GM21526 (cell line): ENCODE results near the gene SCARF2.
"Not testable (repeated sequence)": the region's sequence is repeated elsewhere in the genome, so short reads cannot be mapped to it uniquely, and the experiment has no call there.

Experiments used
- ATAC-seq: cut with Tn5 transposase; IDR thresholded peaks from one replicate; pipeline ENCODE4 v1.9.1; 2021; ENCODE audit warnings: moderate library complexity; ENCODE audit not compliant: unreplicated experiment, low FRiP score

SCARF2 gene

DNA sequence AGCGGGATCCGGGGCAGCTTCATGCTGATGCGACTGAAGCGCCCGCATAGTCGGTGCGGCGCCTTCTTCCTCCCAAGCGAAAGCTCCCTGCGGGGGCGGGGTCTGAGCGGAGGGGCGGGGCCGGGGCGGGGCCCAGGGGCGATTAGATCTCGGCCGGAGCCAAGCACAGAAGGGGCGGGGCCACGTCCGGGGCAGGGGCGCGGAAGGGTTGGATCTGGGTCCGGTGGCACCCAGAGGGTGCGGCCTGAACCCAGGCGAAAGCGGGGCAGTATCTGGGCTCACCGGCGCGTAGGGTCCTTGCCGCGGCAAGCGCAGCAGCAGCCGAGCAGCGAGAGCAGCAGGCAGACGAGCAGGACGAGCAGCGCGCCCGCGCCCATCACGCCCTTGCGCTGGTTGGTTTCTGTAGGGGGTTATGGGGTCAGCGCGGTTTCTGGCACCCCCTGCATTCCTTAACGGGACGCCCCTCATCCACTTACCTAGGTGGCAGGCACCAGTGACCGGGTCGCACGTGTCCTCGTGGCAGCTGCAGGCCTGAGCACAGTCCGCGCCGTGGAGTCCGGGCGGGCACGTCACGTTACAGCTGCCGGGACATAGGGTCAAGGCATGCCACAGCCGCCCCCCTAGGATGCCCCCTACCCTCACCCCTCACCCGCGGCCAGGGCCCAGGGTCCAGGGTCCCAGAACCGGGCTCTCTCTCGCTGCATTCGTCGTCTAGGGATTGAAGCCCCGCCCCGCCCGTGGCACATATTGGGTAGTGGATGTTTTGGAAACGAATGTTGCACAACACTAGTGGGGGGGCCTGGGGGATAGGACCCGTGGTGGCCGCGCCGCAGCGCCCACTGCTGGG lies 8.1 kb downstream of the SCARF2 start:
- no peak for ATAC-seq

GRCh38 chr22:20428496-20429253 lies 8.9 kb downstream of the SCARF2 start:
- no peak for ATAC-seq

- ATAC-seq: no peak
Measured at GRCh38 chr22:20427945-20428417, 9.6 kb downstream of the SCARF2 start.

DNA sequence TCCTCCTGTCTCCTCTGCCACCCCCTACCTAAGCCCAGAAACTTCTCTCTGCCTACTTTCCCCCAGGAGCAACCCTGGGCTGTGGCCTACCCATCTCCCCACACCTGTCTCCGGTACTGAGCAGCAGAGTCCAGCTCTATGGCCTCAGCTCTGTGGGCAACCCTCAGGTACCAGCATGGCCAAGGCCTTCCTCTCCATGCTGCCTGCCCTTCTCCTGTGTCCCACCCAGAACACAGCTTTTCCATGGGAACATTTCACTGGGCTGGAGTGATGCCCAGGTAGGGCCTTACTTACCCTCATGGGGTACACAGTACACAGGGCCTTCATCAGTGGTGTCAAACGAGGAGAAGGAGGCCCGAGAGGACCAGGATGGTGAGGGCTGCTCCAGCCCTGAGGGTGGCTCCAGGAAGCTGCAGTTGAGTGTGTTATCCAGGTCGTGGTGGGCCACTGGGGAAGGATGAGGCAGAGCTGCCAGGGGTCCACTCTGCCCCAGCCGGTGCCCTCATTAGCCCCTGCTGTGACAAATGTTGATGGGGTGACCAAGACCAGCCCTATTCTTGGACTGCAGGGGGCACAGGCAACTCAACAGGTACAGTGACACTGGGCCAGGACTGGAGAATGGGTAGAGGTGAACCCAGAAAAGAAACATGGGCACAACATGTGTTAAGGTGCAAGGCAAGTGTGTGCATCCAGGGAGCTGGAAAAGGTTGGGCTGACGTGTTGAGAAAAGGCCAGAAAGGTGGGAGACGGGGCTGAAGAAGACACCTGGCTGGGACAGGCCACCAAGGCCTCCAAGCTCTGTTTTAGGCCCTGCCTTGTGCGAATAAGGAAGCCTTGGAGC lies 10.3 kb downstream of the SCARF2 start:
- no peak for ATAC-seq

DNA sequence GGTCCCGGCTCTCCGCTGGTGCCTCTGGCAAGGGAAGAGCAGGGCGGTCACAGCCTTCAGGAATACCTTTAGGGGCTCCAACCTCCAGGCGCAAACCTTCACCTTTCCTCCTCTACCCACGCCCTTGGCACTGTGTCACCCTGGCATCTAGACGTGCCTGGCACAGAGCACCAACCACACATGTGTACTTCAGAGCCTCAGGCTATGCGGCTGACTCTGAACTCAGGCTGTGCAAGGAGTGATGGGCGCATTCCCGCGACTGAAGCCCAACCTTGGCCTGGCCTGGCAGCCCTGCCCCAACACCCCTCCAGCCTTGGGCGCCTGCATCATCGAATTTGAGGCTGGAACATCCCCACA lies 11.4 kb downstream of the SCARF2 start:
- ATAC-seq: no peak

DNA sequence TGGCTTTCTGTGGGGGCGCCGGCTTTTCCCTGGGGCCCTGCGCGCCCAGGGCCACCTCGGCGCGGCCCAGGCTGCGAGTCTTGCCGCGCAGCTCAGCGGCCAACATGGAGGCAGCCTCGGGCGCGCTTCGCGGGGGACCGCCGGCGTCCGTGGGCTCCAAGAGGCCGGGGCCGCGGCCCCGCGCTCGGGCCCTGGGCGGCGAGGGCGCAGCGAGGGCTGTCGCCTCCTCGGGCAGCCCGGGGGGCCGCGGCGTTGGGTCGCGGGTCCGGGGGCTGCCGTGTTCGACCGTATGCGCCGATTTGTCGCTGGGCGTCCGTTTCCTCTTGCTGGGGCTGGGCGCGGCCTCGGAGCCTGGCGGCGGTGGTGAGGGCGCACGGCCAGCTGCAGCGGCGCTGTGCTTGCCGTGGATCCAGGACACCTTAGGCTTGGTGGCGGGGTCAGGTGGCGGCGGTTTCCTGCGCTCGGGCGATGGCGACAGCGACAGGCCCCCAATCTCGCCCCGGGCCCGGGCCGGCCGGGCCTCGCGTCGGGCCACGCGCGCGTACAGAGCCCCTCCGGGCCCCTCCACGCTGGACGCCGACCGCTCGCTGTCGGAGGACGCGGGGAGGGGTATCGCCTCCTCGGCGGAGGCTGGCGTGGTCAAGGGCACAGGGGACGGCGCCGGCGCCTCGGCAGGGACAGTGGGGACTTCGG lies 11.9 kb downstream of the SCARF2 start:
- ATAC-seq: no peak

DNA sequence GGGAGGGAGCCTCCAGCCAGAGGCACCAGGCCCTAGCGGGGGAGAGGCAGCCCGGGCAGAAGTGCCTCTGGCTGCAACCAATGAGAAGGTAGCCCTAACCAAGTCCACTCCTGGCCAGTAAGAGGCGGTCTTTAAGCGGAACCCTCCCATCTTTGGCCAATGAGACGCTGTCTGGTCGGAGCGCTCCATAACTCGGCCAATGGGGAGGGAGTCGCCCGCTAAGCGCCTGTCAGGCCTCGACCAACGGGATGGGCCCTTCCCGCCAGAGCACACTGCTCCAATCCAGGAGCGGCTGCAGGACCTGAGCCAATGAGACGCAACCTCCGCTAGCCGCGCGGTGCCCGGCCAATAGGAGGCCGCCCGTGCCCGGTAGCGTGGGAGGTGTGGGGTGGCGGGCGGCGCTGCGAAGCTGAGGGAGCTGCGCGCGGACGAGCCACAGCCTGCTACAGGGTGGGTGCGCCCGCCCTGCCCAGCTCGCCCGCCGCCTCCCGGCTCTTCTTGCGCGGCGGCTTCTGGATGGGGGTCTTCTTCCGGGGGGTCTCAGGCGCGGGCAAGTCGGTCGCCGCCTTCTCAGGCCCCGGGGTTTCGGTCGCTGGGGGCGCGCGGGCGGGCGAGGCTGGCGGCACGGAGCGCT lies 12.6 kb downstream of the SCARF2 start:
- no peak for ATAC-seq

DNA sequence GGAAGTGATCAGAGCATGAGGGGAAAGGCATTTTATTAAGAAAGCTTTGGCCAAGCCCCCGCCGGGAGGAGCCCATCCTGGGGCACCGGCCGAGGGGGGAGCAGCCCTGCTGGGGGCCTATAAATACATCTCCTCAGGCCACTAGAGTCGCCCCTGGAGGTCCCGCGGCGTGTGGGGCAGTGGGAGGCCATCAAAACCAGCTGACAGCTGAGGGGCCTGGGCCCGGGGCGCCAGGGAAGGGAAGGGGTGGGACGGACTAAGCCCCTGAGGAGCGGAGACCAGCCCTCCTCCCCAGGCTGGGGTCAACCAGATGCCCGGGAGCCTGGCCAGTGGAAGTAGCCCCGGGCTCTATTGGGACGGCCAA lies 13.1 kb downstream of the SCARF2 start:
- no peak for ATAC-seq

DNA sequence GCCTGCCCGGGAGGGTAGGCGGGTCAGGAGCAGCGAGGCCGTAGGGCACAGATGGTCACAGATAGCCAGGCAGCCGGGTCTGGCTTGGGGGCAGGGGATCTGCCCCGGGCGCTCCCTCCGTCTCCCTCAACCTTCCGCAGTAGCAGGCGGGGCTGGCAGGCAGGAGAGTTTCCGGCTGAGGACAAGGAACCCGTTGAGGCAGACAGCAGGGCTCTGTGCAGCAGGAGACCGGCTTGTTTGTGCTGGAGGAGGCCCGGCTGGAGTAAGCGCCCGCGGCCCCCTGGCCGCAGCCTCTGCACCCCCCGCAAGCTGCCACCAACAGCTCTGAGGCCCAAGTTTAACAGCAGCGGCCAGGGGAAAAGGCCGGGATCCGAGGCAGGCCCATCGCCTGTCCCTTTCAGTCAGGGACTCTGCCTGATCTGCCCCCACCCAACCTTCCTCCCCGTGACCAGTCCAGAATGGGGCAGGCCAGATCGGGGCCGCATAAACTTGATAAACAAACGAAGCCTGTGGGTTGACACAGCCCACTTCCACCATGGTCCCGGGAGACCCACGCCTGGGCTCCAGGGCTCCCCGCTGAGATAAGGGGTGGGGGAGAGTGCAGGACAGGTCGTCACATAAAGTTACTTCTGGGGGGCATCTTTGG lies 13.6 kb downstream of the SCARF2 start:
- ATAC-seq: no peak

DNA sequence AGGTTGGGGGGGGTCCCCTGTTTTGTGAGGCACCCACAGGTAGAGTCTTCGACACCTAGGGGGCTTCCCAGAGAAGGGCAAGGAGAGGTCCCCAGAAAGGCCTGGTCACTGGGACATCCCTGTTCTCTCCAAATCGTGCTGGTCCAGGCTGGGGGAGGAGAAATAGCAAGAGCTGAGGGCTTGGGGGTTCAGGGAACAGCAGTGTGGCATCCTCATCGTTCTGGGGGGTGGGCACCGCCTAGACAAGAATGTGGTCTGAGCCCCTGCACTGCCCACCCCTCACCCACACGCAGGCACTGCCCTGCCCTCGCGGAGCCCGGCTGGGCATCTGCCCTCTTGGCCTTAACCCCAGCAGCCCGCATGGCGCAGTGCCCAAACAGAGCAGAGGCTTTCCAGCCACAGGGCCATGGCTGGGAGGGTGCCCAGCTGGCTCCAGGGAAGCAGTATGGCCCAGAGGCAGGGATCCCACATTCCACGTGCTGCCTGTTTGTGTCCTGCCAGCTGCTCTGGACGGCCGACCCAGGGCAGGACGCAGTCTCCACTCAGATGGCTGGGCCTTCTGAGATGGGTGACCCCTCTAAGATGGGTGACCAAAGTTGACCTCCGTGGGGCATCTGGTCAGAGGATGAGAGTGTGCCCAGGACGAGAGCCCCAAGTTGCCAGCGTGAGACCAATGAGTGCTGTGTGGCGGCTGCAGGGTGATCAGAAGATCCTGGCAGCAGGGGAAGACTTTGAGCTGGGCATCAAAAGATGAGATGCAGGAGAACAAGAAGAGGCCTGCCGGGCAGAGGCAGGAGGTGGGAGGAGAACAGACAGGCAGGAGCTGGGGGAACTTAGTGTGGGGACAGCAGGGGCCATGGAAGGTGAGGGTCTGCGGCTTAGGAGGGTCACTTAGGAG lies 14.4 kb downstream of the SCARF2 start:
- ATAC-seq: no peak

- ATAC-seq: no peak
Measured at GRCh38 chr22:20422271-20423007, 15.2 kb downstream of the SCARF2 start.

GRCh38 chr22:20421507-20421874 lies 16.1 kb downstream of the SCARF2 start:
- no peak for ATAC-seq

GRCh38 chr22:20420157-20420842 lies 17.3 kb downstream of the SCARF2 start:
- no peak for ATAC-seq

- ATAC-seq: no peak
Measured at GRCh38 chr22:20419664-20419951, 18.0 kb downstream of the SCARF2 start.

- ATAC-seq: no peak
Measured at GRCh38 chr22:20418211-20418788, 19.3 kb downstream of the SCARF2 start.

- not testable (repeated sequence) for ATAC-seq
Measured at GRCh38 chr22:20415699-20416098, 21.9 kb downstream of the SCARF2 start.

GRCh38 chr22:20415241-20415640 lies 22.4 kb downstream of the SCARF2 start:
- not testable (repeated sequence) for ATAC-seq
